Loucy (cell line): ENCODE measurements around the gene ASPDH.

Experiments used
- EZH2phosphoT487 ChIP-seq: fragments of 200-600 bp; IDR thresholded peaks from 2 replicates; pipeline ENCODE4 v1.6.1; 2018; ENCODE audit warnings: antibody characterized with exemption, mild to moderate bottlenecking, moderate library complexity, borderline replicate concordance
- TF ChIP-seq, protein P1 (sequence below): fragments of 200-600 bp; sonication (generic); conservative IDR thresholded peaks from 2 replicates; pipeline ENCODE4 v1.5.1; 2014; ENCODE audit warnings: mild to moderate bottlenecking, antibody characterized with exemption, low read length

- TF ChIP-seq, protein P1, sequence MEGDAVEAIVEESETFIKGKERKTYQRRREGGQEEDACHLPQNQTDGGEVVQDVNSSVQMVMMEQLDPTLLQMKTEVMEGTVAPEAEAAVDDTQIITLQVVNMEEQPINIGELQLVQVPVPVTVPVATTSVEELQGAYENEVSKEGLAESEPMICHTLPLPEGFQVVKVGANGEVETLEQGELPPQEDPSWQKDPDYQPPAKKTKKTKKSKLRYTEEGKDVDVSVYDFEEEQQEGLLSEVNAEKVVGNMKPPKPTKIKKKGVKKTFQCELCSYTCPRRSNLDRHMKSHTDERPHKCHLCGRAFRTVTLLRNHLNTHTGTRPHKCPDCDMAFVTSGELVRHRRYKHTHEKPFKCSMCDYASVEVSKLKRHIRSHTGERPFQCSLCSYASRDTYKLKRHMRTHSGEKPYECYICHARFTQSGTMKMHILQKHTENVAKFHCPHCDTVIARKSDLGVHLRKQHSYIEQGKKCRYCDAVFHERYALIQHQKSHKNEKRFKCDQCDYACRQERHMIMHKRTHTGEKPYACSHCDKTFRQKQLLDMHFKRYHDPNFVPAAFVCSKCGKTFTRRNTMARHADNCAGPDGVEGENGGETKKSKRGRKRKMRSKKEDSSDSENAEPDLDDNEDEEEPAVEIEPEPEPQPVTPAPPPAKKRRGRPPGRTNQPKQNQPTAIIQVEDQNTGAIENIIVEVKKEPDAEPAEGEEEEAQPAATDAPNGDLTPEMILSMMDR, result no peak
- no peak for TF ChIP-seq EZH2phosphoT487
Observed at GRCh38 chr19:50548191-50549058, 34.7 kb upstream of the ASPDH start.
